Panc1 (cell line): Measurements from ENCODE around the gene AKIRIN1. TPM values are rescaled to one million over a fixed set of nuclear protein-coding genes. Genes with fewer than 3 reads are reported as not detected.
"Not testable (repeated sequence)": the region's sequence is repeated elsewhere in the genome, so short reads cannot be mapped to it uniquely, and the experiment has no call there.

Experiments used
- ATAC-seq: fragments of 200-7000 bp; cut with Tn5 transposase; 2 replicates; pipeline ENCODE4 v1.9.1; 2020; ENCODE audit warnings: mild to moderate bottlenecking, moderate library complexity
- BruUV-seq: library from RNA; stranded (reverse); fragments of 400-500 nt; replicated peaks from 2 replicates; lab custom pipeline; 2021; lab: Mats Ljungman, UMichigan
- CTCF ChIA-PET: fragments of 300-600 bp; sonication (Branson Sonifier 250); formaldehyde crosslinking; loops from one replicate; lab custom pipeline; 2022; ENCODE audit warnings: antibody characterized with exemption; lab: Charles Lee
- POLR2A ChIA-PET: fragments of 300-600 bp; sonication (Branson Sonifier 250); formaldehyde crosslinking; loops from one replicate; lab custom pipeline; 2022; ENCODE audit warnings: antibody characterized with exemption; lab: Charles Lee
- DNase-seq: peaks from one replicate; pipeline ENCODE4 v3.0.0-alpha.2; 2010; ENCODE audit warnings: low read depth, low spot score
- H3K27ac ChIP-seq: 2 replicates; pipeline ENCODE4 v1.5.1; 2011; ENCODE audit warnings: mild to moderate bottlenecking, low read length, inconsistent platforms
- H3K27me3 ChIP-seq: fragments of 200-500 bp; sonication (Bioruptor generic); 2 replicates; pipeline ENCODE4 v1.6.0; 2014; ENCODE audit warnings: low read length, inconsistent platforms; ENCODE audit not compliant: control insufficient read depth, insufficient read depth
- H3K36me3 ChIP-seq: fragments of 200-500 bp; sonication (Bioruptor generic); 2 replicates; pipeline ENCODE4 v1.5.1; 2014; ENCODE audit warnings: inconsistent platforms, mild to moderate bottlenecking, low read length, moderate library complexity; ENCODE audit not compliant: control insufficient read depth, insufficient read depth
- H3K4me1 ChIP-seq: 2 replicates; pipeline ENCODE4 v1.5.1; 2011; ENCODE audit warnings: inconsistent platforms, mild to moderate bottlenecking, low read length, moderate library complexity; ENCODE audit not compliant: control insufficient read depth, insufficient read depth
- H3K4me3 ChIP-seq, 2 experiments: 2 replicates each; pipeline ENCODE4 v1.5.1; 2011 to 2012; ENCODE audit warnings: low read depth in 2 of 2, low read length in 2 of 2, mild to moderate bottlenecking in 2 of 2, inconsistent platforms in 1 of 2, moderate library complexity in 1 of 2
- H3K9me3 ChIP-seq: fragments of 200-500 bp; sonication (Bioruptor generic); 2 replicates; pipeline ENCODE4 v1.5.1; 2014; ENCODE audit warnings: low read depth, mild to moderate bottlenecking, inconsistent platforms, low read length, moderate library complexity; ENCODE audit not compliant: control insufficient read depth, insufficient read depth
- CTCF ChIP-seq: fragments of 450-650 bp; IDR thresholded peaks from 2 replicates; pipeline ENCODE4 v1.5.1; 2017; ENCODE audit warnings: mild to moderate bottlenecking
- POLR2AphosphoS5 ChIP-seq: IDR thresholded peaks from 2 replicates; pipeline ENCODE4 v1.6.1; 2012; ENCODE audit warnings: mild to moderate bottlenecking, low read depth, low read length, moderate library complexity
- REST ChIP-seq, 2 experiments: IDR thresholded peaks; 2 replicates each; pipeline ENCODE4 v1.6.1; 2011 to 2012; ENCODE audit warnings: low read depth in 2 of 2, control low read depth in 1 of 2, low read length in 1 of 2, mild to moderate bottlenecking in 1 of 2, moderate library complexity in 1 of 2; ENCODE audit not compliant: insufficient read depth in 1 of 2
- SIN3A ChIP-seq: IDR thresholded peaks from 2 replicates; pipeline ENCODE4 v1.6.1; 2012; ENCODE audit warnings: low read depth, mild to moderate bottlenecking, low read length, moderate library complexity, borderline replicate concordance; ENCODE audit not compliant: insufficient read depth
- TCF7L2 ChIP-seq: IDR thresholded peaks from 2 replicates; pipeline ENCODE4 v1.6.1; 2011; ENCODE audit warnings: mild to moderate bottlenecking, low read depth, low read length, inconsistent platforms
- in situ Hi-C: cut with HindIII; loops from 2 replicates; pipeline ENCODE4 v1.10.0; 2016; ENCODE audit warnings: low sequenced_read_pairs, low pct_unique_long_range_greater_than_20kb
- intact Hi-C: fragments of 100-400 bp; cut with micrococcal nuclease; formaldehyde crosslinking; loops from one replicate; pipeline ENCODE4 v1.10.0; 2022; ENCODE audit not compliant: unreplicated experiment
- total RNA-seq: library from RNA; stranded (reverse); gene quantifications from one replicate; pipeline ENCODE4 v1.2.1, GENCODE V29; 2021; ENCODE audit not compliant: unreplicated experiment

Gene AKIRIN1
- total RNA-seq, 1 experiment from 2014 or later = 116 TPM

GRCh38 chr1:38977399-38978244, 13.5 kb upstream of the AKIRIN1 start:
- H3K36me3 ChIP-seq, DNase-seq, H3K27ac ChIP-seq, H3K27me3 ChIP-seq, H3K4me1 ChIP-seq, CTCF ChIA-PET, H3K4me3 ChIP-seq, in situ Hi-C loops, ATAC-seq, POLR2A ChIA-PET, H3K9me3 ChIP-seq, intact Hi-C loops, BruUV-seq: not testable (repeated sequence)

- CTCF ChIA-PET, H3K27ac ChIP-seq, H3K4me3 ChIP-seq, in situ Hi-C loops, H3K4me1 ChIP-seq, ATAC-seq, DNase-seq, BruUV-seq, H3K9me3 ChIP-seq, POLR2A ChIA-PET, H3K27me3 ChIP-seq, intact Hi-C loops, H3K36me3 ChIP-seq: not testable (repeated sequence)
Measured at GRCh38 chr1:38978245-38978542, 12.9 kb upstream of the AKIRIN1 start.

GRCh38 chr1:38979380-38979779, 11.7 kb upstream of the AKIRIN1 start:
- intact Hi-C loops, BruUV-seq: not testable (repeated sequence)

GRCh38 chr1:38989979-38990378, 1.1 kb upstream of the AKIRIN1 start:
- CTCF ChIA-PET = no interaction called here
- ATAC-seq = no peak
- POLR2A ChIA-PET = interaction anchor here (0.6 to 1.1 kb wide), 2 partner anchors 21 to 36 kb away, joined by 3 to 7 read pairs; partner anchors contain the start of gene NDUFS5
- intact Hi-C loops (no loop called here), in situ Hi-C loops (no loop called here)
- Histone ChIP-seq H3K9me3 (no peaks in the 10 kb centered on the region), H3K36me3 (peaks cover 4% of the 10 kb centered on the region; the same call in 1 of the 2 replicates), H3K27me3 (no peaks in the 10 kb centered on the region), H3K27ac (peak overlapping the region; percentile 86), H3K4me1 (peaks cover 36% of the 10 kb centered on the region), H3K4me3 (peak overlapping the region in 1 of 2 experiments; percentile 64; a peak in 2 of 4 replicates)
- no peak for TF ChIP-seq REST (IDR thresholded peaks at IDR 0.05; ENCODE audit: insufficient read depth in 1 of 2, low read depth in 2 of 2, low read length in 1 of 2)
- no peak for TF ChIP-seq TCF7L2
- no peak for TF ChIP-seq CTCF
- no peak for TF ChIP-seq SIN3A
- TF ChIP-seq POLR2AphosphoS5 = no peak
- DNase-seq = no peak
- no TSS peak for BruUV-seq

More at GRCh38 chr1:38979380-38979779, 11.7 kb upstream of the AKIRIN1 start:
- H3K9me3 ChIP-seq, H3K27me3 ChIP-seq, H3K4me3 ChIP-seq, POLR2A ChIA-PET, H3K27ac ChIP-seq, DNase-seq, ATAC-seq, H3K4me1 ChIP-seq, in situ Hi-C loops, H3K36me3 ChIP-seq: not testable (repeated sequence)
- CTCF ChIA-PET = interaction anchor here (0.7 kb wide), 1 partner anchor 148 kb away, joined by 5 read pairs; no protein-coding TSS in a partner anchor
